H9 (cell line): ENCODE results near the gene VPS16. TPM values are rescaled to one million over a fixed set of nuclear protein-coding genes. Genes with fewer than 3 reads are reported as not detected.

Experiments
- DNase-seq: peaks from one replicate; pipeline ENCODE4 v3.0.0-alpha.2; 2017
- H2AFZ ChIP-seq: one replicate; pipeline ENCODE4 v1.6.1; 2013; ENCODE audit warnings: mild to moderate bottlenecking, low read length, control low read depth, moderate library complexity
- H2AK5ac ChIP-seq: 2 replicates; pipeline ENCODE4 v1.6.1; 2013; ENCODE audit warnings: low read length, control low read depth, mixed read lengths; ENCODE audit not compliant: insufficient read length
- H2BK120ac ChIP-seq: one replicate; pipeline ENCODE4 v1.6.1; 2013; ENCODE audit warnings: low read depth, mild to moderate bottlenecking, low read length, control low read depth, inconsistent platforms; ENCODE audit not compliant: poor library complexity, severe bottlenecking
- H2BK12ac ChIP-seq: 2 replicates; pipeline ENCODE4 v1.6.1; 2013; ENCODE audit warnings: low read length, control low read depth, mixed read lengths, low read depth; ENCODE audit not compliant: insufficient read length
- H2BK15ac ChIP-seq: 2 replicates; pipeline ENCODE4 v1.6.1; 2013; ENCODE audit warnings: low read depth, low read length, control low read depth
- H2BK20ac ChIP-seq: one replicate; pipeline ENCODE4 v1.6.1; 2013; ENCODE audit warnings: low read depth, mild to moderate bottlenecking, low read length, control low read depth, inconsistent platforms; ENCODE audit not compliant: poor library complexity, severe bottlenecking
- H2BK5ac ChIP-seq: 2 replicates; pipeline ENCODE4 v1.6.1; 2013; ENCODE audit warnings: low read length, control low read depth, mixed read lengths; ENCODE audit not compliant: insufficient read length
- H3K14ac ChIP-seq: 2 replicates; pipeline ENCODE4 v1.6.1; 2013; ENCODE audit warnings: low read length, control low read depth; ENCODE audit not compliant: insufficient read depth
- H3K18ac ChIP-seq: 2 replicates; pipeline ENCODE4 v1.6.1; 2013; ENCODE audit warnings: low read depth, mild to moderate bottlenecking, mixed read lengths, low read length, control low read depth; ENCODE audit not compliant: insufficient read length
- H3K23ac ChIP-seq: 2 replicates; pipeline ENCODE4 v1.6.1; 2013; ENCODE audit warnings: low read length, control low read depth, mixed read lengths, low read depth; ENCODE audit not compliant: insufficient read length
- H3K23me2 ChIP-seq: 2 replicates; pipeline ENCODE4 v1.6.1; 2013; ENCODE audit warnings: low read depth, mild to moderate bottlenecking, mixed read lengths, low read length, control low read depth; ENCODE audit not compliant: insufficient read length, poor library complexity, severe bottlenecking
- H3K27ac ChIP-seq: 2 replicates; pipeline ENCODE4 v1.5.1; 2013; ENCODE audit warnings: low read length, control low read depth, mixed read lengths, low read depth; ENCODE audit not compliant: insufficient read length
- H3K27me3 ChIP-seq: 2 replicates; pipeline ENCODE4 v1.6.1; 2013; ENCODE audit warnings: low read length, control low read depth, inconsistent platforms; ENCODE audit not compliant: insufficient read depth
- H3K4ac ChIP-seq: 2 replicates; pipeline ENCODE4 v1.6.1; 2013; ENCODE audit warnings: low read depth, mild to moderate bottlenecking, control low read depth, inconsistent platforms, low read length, moderate library complexity
- H3K4me1 ChIP-seq: 2 replicates; pipeline ENCODE4 v1.6.1; 2013; ENCODE audit warnings: low read length, control low read depth, inconsistent platforms; ENCODE audit not compliant: insufficient read depth
- H3K4me2 ChIP-seq: 2 replicates; pipeline ENCODE4 v1.6.1; 2013; ENCODE audit warnings: low read length, control low read depth, mixed read lengths; ENCODE audit not compliant: insufficient read length, insufficient read depth
- H3K56ac ChIP-seq: 2 replicates; pipeline ENCODE4 v1.6.1; 2013; ENCODE audit warnings: low read depth, mild to moderate bottlenecking, mixed read lengths, low read length, control low read depth; ENCODE audit not compliant: insufficient read length
- H3K79me1 ChIP-seq: 2 replicates; pipeline ENCODE4 v1.6.1; 2013; ENCODE audit warnings: low read depth, mild to moderate bottlenecking, moderate library complexity, low read length, control low read depth, inconsistent platforms; ENCODE audit not compliant: insufficient read depth, poor library complexity, severe bottlenecking
- H3K79me2 ChIP-seq: 2 replicates; pipeline ENCODE4 v1.6.1; 2013; ENCODE audit warnings: low read length, control low read depth, inconsistent platforms; ENCODE audit not compliant: insufficient read depth
- H3K9ac ChIP-seq: 2 replicates; pipeline ENCODE4 v1.6.1; 2013; ENCODE audit warnings: low read length, control low read depth, mixed read lengths; ENCODE audit not compliant: insufficient read length; ENCODE audit errors: extremely low read depth
- H3K9me3 ChIP-seq: one replicate; pipeline ENCODE4 v1.6.1; 2013; ENCODE audit warnings: low read depth, low read length, inconsistent platforms; ENCODE audit not compliant: control insufficient read depth
- H3T11ph ChIP-seq: one replicate; pipeline ENCODE4 v1.6.1; 2013; ENCODE audit warnings: mild to moderate bottlenecking, low read length, control low read depth, inconsistent platforms
- H4K20me1 ChIP-seq: one replicate; pipeline ENCODE4 v1.6.1; 2013; ENCODE audit not compliant: control insufficient read depth, insufficient read length, insufficient read depth
- H4K5ac ChIP-seq: 2 replicates; pipeline ENCODE4 v1.6.1; 2013; ENCODE audit warnings: low read depth, mild to moderate bottlenecking, mixed read lengths, low read length, control low read depth; ENCODE audit not compliant: insufficient read length
- H4K8ac ChIP-seq: replicated peaks from 2 replicates; pipeline ENCODE4 v1.6.1; 2013; ENCODE audit warnings: low read length, control low read depth, mixed read lengths, low read depth; ENCODE audit not compliant: insufficient read length
- H4K91ac ChIP-seq: 2 replicates; pipeline ENCODE4 v1.6.1; 2013; ENCODE audit warnings: low read depth, mild to moderate bottlenecking, moderate library complexity, mixed read lengths, low read length, control low read depth; ENCODE audit not compliant: insufficient read length
- H3K27ac Mint-ChIP-seq, 3 experiments: 2 replicates in 2 of 3; 3 replicates in 1 of 3; pipeline ENCODE4 v1.8.0; 2020 to 2021; ENCODE audit warnings: mixed read lengths in 3 of 3, mild to moderate bottlenecking in 1 of 3, moderate library complexity in 1 of 3
- H3K27me3 Mint-ChIP-seq: 2 replicates; pipeline ENCODE4 v1.8.0; 2021; ENCODE audit warnings: low read depth, mild to moderate bottlenecking, moderate library complexity, mixed read lengths
- H3K36me3 Mint-ChIP-seq, 3 experiments: 2 replicates in 2 of 3; 3 replicates in 1 of 3; pipeline ENCODE4 v1.8.0; 2020 to 2021; ENCODE audit warnings: low read depth in 3 of 3, mixed read lengths in 3 of 3; ENCODE audit not compliant: insufficient read depth in 1 of 3
- H3K4me1 Mint-ChIP-seq, 2 experiments: 2 replicates each; pipeline ENCODE4 v1.8.0; 2020; ENCODE audit warnings: mixed read lengths in 2 of 2
- H3K4me3 Mint-ChIP-seq, 2 experiments: 2 replicates in 1 of 2; 3 replicates in 1 of 2; pipeline ENCODE4 v1.8.0; 2020 to 2021; ENCODE audit warnings: mild to moderate bottlenecking in 2 of 2, mixed read lengths in 2 of 2, moderate library complexity in 1 of 2
- H3K9me3 Mint-ChIP-seq, 2 experiments: 2 replicates in 1 of 2; 3 replicates in 1 of 2; pipeline ENCODE4 v1.8.0; 2020; ENCODE audit warnings: mild to moderate bottlenecking in 2 of 2, mixed read lengths in 2 of 2, moderate library complexity in 1 of 2
- WGBS: extraction: QIAGEN DNeasy Blood & Tissue Kit; methylation state at CpG from one replicate; pipeline ENCODE4 v1.1.7; 2013; ENCODE audit warnings: missing lambda C conversion rate, low lambda C conversion rate, mixed read lengths; ENCODE audit not compliant: insufficient read length; ENCODE audit errors: extremely low coverage; 5-methylcytosine and 5-hydroxymethylcytosine counted together
- total RNA-seq: library from RNA; stranded (reverse); gene quantifications from 2 replicates; pipeline ENCODE4 v1.2.1, GENCODE V29; 2021
- TF ChIP-seq, protein P1 (sequence below): fragments of 200-600 bp; sonication (generic); conservative IDR thresholded peaks from 3 replicates; pipeline ENCODE4 v1.8.0; 2021; ENCODE audit warnings: antibody characterized with exemption, mild to moderate bottlenecking

Gene VPS16
- total RNA-seq, 1 experiment from 2014 or later = 32.1 TPM

DNA sequence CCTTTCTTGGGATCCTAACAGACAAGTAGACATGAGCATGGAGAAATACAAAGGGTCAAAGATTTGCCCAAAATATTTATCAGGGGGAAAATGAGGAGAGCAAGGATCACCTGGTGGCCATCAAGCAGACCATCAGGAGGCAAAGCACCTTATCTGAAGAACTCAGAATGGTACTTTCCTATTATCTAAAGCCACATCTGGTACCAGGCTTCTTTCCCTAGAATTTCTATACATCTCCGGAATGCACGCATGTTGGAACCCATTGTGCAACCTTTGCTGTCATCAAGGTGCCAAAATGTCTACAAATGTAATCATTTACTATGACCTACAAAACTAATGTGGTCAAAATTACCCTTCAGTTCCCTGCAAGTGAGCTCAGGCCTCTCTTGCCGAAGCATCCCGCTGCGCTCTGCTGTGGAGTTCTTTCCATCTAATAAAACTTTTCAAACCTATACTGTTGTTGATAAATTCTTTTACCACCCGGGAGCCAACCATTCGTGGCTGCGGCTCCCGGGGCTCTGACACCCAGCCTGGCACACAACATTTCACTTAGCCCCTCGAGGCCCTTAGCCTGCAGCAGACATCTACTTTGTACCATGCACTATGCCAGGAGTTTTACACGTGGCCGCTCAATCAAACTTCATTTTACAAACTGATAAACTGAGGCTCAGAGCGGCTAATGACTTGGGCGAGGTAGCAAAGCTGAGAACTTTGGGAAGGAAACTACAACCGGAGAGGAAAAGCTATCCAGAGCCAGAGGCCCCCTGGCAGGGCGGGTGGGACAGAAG, 36.3 kb upstream of the VPS16 start:
- DNase-seq = no peak
- no peaks in the 10 kb centered on the region for H3K79me1 ChIP-seq
- H4K5ac ChIP-seq = no peak overlapping the region
- H2BK20ac ChIP-seq = no peak overlapping the region
- no peaks in the 10 kb centered on the region for H3K9me3 ChIP-seq
- peak overlapping the region; percentile 63 for H3K4me2 ChIP-seq
- H3K14ac ChIP-seq = no peak overlapping the region
- H2BK15ac ChIP-seq = no peak overlapping the region
- peaks cover 3 to 5% of the 10 kb centered on the region in 2 experiments; a peak in 3 of 5 replicates for H3K9me3 Mint-ChIP-seq
- peaks cover 7% of the 10 kb centered on the region for H3K23me2 ChIP-seq
- H2AK5ac ChIP-seq = no peak overlapping the region
- H3K9ac ChIP-seq = no peak overlapping the region
- no peak overlapping the region for H3K56ac ChIP-seq
- no peaks in the 10 kb centered on the region for H3K79me2 ChIP-seq
- no peak overlapping the region for H3K18ac ChIP-seq
- no peak overlapping the region for H4K91ac ChIP-seq
- H2BK120ac ChIP-seq = no peak overlapping the region
- no peak overlapping the region for H3K27ac ChIP-seq
- H3K27me3 ChIP-seq = peaks cover 42% of the 10 kb centered on the region
- no peak overlapping the region for H2BK5ac ChIP-seq
- H3K4me1 Mint-ChIP-seq = peaks cover 30 to 40% of the 10 kb centered on the region in 2 experiments
- whole genome bisulfite sequencing = no CpG with 5 or more reads among the region's 16 CpGs
- no peak overlapping the region for H3K27ac Mint-ChIP-seq
- H4K8ac ChIP-seq = no peak overlapping the region
- no peak overlapping the region for H3T11ph ChIP-seq
- H3K27me3 Mint-ChIP-seq = peaks cover 74% of the 10 kb centered on the region
- H3K36me3 Mint-ChIP-seq = peaks cover 0 to 8% (median 1%) of the 10 kb centered on the region in 3 experiments; a peak in 2 of 7 replicates
- peak overlapping the region in 1 of 2 experiments; percentile 28; a peak in 2 of 5 replicates for H3K4me3 Mint-ChIP-seq
- no peak overlapping the region for H3K4ac ChIP-seq
- no peak overlapping the region for H2BK12ac ChIP-seq
- no peak overlapping the region for H3K23ac ChIP-seq
- no peaks in the 10 kb centered on the region for H4K20me1 ChIP-seq
- TF ChIP-seq, protein P1, sequence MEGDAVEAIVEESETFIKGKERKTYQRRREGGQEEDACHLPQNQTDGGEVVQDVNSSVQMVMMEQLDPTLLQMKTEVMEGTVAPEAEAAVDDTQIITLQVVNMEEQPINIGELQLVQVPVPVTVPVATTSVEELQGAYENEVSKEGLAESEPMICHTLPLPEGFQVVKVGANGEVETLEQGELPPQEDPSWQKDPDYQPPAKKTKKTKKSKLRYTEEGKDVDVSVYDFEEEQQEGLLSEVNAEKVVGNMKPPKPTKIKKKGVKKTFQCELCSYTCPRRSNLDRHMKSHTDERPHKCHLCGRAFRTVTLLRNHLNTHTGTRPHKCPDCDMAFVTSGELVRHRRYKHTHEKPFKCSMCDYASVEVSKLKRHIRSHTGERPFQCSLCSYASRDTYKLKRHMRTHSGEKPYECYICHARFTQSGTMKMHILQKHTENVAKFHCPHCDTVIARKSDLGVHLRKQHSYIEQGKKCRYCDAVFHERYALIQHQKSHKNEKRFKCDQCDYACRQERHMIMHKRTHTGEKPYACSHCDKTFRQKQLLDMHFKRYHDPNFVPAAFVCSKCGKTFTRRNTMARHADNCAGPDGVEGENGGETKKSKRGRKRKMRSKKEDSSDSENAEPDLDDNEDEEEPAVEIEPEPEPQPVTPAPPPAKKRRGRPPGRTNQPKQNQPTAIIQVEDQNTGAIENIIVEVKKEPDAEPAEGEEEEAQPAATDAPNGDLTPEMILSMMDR = no peak
- no peak overlapping the region for H2AFZ ChIP-seq
- peaks cover 7% of the 10 kb centered on the region; the same call in 1 of the 2 replicates for H3K4me1 ChIP-seq
